Measurements from ENCODE around the gene KIF5C.

- TF ChIP-seq, protein P1, sequence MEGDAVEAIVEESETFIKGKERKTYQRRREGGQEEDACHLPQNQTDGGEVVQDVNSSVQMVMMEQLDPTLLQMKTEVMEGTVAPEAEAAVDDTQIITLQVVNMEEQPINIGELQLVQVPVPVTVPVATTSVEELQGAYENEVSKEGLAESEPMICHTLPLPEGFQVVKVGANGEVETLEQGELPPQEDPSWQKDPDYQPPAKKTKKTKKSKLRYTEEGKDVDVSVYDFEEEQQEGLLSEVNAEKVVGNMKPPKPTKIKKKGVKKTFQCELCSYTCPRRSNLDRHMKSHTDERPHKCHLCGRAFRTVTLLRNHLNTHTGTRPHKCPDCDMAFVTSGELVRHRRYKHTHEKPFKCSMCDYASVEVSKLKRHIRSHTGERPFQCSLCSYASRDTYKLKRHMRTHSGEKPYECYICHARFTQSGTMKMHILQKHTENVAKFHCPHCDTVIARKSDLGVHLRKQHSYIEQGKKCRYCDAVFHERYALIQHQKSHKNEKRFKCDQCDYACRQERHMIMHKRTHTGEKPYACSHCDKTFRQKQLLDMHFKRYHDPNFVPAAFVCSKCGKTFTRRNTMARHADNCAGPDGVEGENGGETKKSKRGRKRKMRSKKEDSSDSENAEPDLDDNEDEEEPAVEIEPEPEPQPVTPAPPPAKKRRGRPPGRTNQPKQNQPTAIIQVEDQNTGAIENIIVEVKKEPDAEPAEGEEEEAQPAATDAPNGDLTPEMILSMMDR (IDR thresholded peaks at IDR 0.05; ENCODE audit: low read length): no peak
- TF ChIP-seq EZH2 (IDR thresholded peaks at IDR 0.05; ENCODE audit: borderline replicate concordance, low read length): no peak
Measured at GRCh38 chr2:148832637-148833036, 42.4 kb upstream of the KIF5C start.

All from OCI-LY1 (cell line).